ENCODE data around the gene USP51.
"Not testable (repeated sequence)": the region's sequence is repeated elsewhere in the genome, so short reads cannot be mapped to it uniquely, and the experiment has no call there.

Gene USP51

GRCh38 chrX:55487143-55487542, 2.5 kb downstream of the USP51 start:
- H3K79me2 ChIP-seq (ENCODE audit: low read length) = no peaks in the 10 kb centered on the region
- H3K9ac ChIP-seq (ENCODE audit: low read length) = no peak overlapping the region
- no peak overlapping the region for H3K27ac ChIP-seq (ENCODE audit: low read length)
- peaks cover 14% of the 10 kb centered on the region for H3K4me1 ChIP-seq (ENCODE audit: low read length)
- H3K4me2 ChIP-seq (ENCODE audit: low read length) = no peak overlapping the region
- no peak overlapping the region for H2AFZ ChIP-seq (ENCODE audit: low read depth, low read length)
- no peak overlapping the region for H3K4me3 ChIP-seq (ENCODE audit: low read length)
- no peaks in the 10 kb centered on the region for H3K27me3 ChIP-seq (ENCODE audit: low read depth, low read length)
- H3K9me3 ChIP-seq (ENCODE audit: insufficient read depth, low read length) = no peaks in the 10 kb centered on the region
- TF ChIP-seq CTCF (IDR thresholded peaks at IDR 0.05; ENCODE audit: low read depth, low read length) = no peak
- no peak for TF ChIP-seq EZH2phosphoT487 (IDR thresholded peaks at IDR 0.05; ENCODE audit: low read depth)
- no peaks in the 10 kb centered on the region for H3K36me3 ChIP-seq (replicated peaks; ENCODE audit: low read depth, low read length)
- no peaks in the 10 kb centered on the region for H4K20me1 ChIP-seq (ENCODE audit: insufficient read depth, low read length)

DNA sequence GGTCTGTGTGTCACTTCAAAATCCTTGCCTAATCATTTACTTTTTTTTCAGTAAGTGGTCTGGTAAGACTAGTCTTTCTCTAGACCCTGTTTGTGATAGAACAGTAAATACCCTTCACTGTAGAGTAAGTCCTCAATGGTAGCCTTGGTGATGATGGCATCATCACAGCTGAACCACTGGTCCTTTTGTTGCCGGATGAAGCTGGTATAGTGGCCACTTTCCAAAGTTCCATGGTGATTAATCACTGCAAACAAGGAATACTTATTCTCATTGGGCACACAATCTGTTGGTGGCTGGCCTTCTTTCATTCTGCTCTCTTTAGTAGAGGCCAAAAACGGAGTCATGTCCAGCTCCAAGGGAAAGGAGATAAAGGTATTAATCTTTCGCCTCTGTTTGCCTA, 2.9 kb downstream of the USP51 start:
- Histone ChIP-seq H3K27me3 (ENCODE audit: low read depth, low read length) (no peaks in the 10 kb centered on the region), H4K20me1 (ENCODE audit: insufficient read depth, low read length) (no peaks in the 10 kb centered on the region), H3K36me3 (replicated peaks; ENCODE audit: low read depth, low read length) (no peaks in the 10 kb centered on the region), H2AFZ (ENCODE audit: low read depth, low read length) (no peak overlapping the region), H3K4me1 (ENCODE audit: low read length) (peaks cover 14% of the 10 kb centered on the region), H3K79me2 (ENCODE audit: low read length) (no peaks in the 10 kb centered on the region), H3K9ac (ENCODE audit: low read length) (no peak overlapping the region), H3K27ac (ENCODE audit: low read length) (no peak overlapping the region), H3K9me3 (ENCODE audit: insufficient read depth, low read length) (no peaks in the 10 kb centered on the region), H3K4me3 (ENCODE audit: low read length) (no peak overlapping the region), H3K4me2 (ENCODE audit: low read length) (no peak overlapping the region)
- TF ChIP-seq CTCF (IDR thresholded peaks at IDR 0.05; ENCODE audit: low read depth, low read length) (no peak), EZH2phosphoT487 (IDR thresholded peaks at IDR 0.05; ENCODE audit: low read depth) (no peak)

DNA sequence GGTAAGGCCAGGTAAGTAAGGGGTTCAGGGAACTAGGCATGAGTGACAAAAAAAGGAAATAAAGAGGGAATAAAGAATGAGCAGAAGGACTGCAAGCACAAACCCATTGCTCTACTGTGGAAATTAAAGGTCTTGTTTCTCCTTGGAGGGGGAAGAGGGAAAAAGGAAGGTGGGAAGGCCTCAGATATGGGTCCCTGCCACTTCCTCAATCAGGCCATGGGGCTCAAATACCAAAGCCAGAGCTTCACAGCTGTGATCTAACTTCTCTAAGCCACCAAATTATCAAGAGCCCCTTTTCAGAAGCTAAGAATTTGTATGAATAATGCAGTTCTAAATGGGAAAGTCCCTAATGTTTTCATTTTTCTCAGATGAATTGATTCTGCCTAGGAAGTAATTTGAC, 4.7 kb downstream of the USP51 start:
- Histone ChIP-seq H3K9me3 (ENCODE audit: insufficient read depth, low read length) (no peaks in the 10 kb centered on the region), H3K79me2 (ENCODE audit: low read length) (no peaks in the 10 kb centered on the region), H3K4me1 (ENCODE audit: low read length) (peaks cover 13% of the 10 kb centered on the region), H4K20me1 (ENCODE audit: insufficient read depth, low read length) (no peaks in the 10 kb centered on the region), H3K36me3 (replicated peaks; ENCODE audit: low read depth, low read length) (no peaks in the 10 kb centered on the region), H3K4me3 (ENCODE audit: low read length) (no peak overlapping the region), H3K27ac (ENCODE audit: low read length) (0 out of 2 replicates have a peak overlapping the region, but pooled peaks have one; percentile 8), H3K4me2 (ENCODE audit: low read length) (no peak overlapping the region), H3K27me3 (ENCODE audit: low read depth, low read length) (no peaks in the 10 kb centered on the region), H2AFZ (ENCODE audit: low read depth, low read length) (no peak overlapping the region), H3K9ac (ENCODE audit: low read length) (no peak overlapping the region)
- TF ChIP-seq CTCF (IDR thresholded peaks at IDR 0.05; ENCODE audit: low read depth, low read length) = no peak
- no peak for TF ChIP-seq EZH2phosphoT487 (IDR thresholded peaks at IDR 0.05; ENCODE audit: low read depth)

- H2AFZ ChIP-seq (ENCODE audit: low read depth, low read length) = no peak overlapping the region
- H3K4me1 ChIP-seq (ENCODE audit: low read length) = peaks cover 7% of the 10 kb centered on the region
- no peak overlapping the region for H3K4me2 ChIP-seq (ENCODE audit: low read length)
- H3K27me3 ChIP-seq (ENCODE audit: low read depth, low read length) = no peaks in the 10 kb centered on the region
- H4K20me1 ChIP-seq (ENCODE audit: insufficient read depth, low read length) = no peaks in the 10 kb centered on the region
- H3K4me3 ChIP-seq (ENCODE audit: low read length) = no peak overlapping the region
- no peak for TF ChIP-seq CTCF (IDR thresholded peaks at IDR 0.05; ENCODE audit: low read depth, low read length)
- TF ChIP-seq EZH2phosphoT487 (IDR thresholded peaks at IDR 0.05; ENCODE audit: low read depth) = no peak
- H3K36me3 ChIP-seq (replicated peaks; ENCODE audit: low read depth, low read length) = no peaks in the 10 kb centered on the region
- no peaks in the 10 kb centered on the region for H3K9me3 ChIP-seq (ENCODE audit: insufficient read depth, low read length)
- H3K27ac ChIP-seq (ENCODE audit: low read length) = no peak overlapping the region
- no peaks in the 10 kb centered on the region for H3K79me2 ChIP-seq (ENCODE audit: low read length)
- H3K9ac ChIP-seq (ENCODE audit: low read length) = no peak overlapping the region
Measured at GRCh38 chrX:55480390-55481062, 9.1 kb downstream of the USP51 start.

GRCh38 chrX:55479956-55480355, 9.7 kb downstream of the USP51 start:
- H3K27me3 ChIP-seq (ENCODE audit: low read depth, low read length); H3K79me2 ChIP-seq (ENCODE audit: low read length); H3K4me1 ChIP-seq (ENCODE audit: low read length); H3K4me2 ChIP-seq (ENCODE audit: low read length); H2AFZ ChIP-seq (ENCODE audit: low read depth, low read length); H3K9ac ChIP-seq (ENCODE audit: low read length); H3K4me3 ChIP-seq (ENCODE audit: low read length); H3K27ac ChIP-seq (ENCODE audit: low read length); H4K20me1 ChIP-seq (ENCODE audit: insufficient read depth, low read length); H3K9me3 ChIP-seq (ENCODE audit: insufficient read depth, low read length); H3K36me3 ChIP-seq (replicated peaks; ENCODE audit: low read depth, low read length): not testable (repeated sequence)

DNA sequence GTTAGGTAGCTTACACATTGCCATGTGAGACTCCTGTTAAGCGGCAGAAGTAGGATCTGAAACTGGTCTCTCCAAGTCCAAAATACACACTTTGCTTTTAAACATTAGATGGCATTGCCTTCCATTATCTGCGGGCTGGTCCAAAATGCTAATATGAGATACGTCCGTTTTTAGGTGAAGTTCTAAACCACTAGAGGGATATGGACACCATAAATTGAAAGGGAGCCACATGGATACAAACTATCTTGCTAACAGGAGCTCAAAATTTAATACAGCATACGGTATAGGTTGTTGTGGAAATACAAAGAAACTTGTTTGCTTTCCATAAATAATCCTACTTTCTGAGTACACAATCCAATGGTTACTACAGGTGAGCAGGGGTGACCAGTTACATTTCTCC, 23.9 kb downstream of the USP51 start:
- not testable (repeated sequence) for H3K27ac ChIP-seq (ENCODE audit: low read length); H3K36me3 ChIP-seq (replicated peaks; ENCODE audit: low read depth, low read length); H3K4me3 ChIP-seq (ENCODE audit: low read length); H4K20me1 ChIP-seq (ENCODE audit: insufficient read depth, low read length); H3K27me3 ChIP-seq (ENCODE audit: low read depth, low read length); H3K4me1 ChIP-seq (ENCODE audit: low read length); H3K4me2 ChIP-seq (ENCODE audit: low read length); H3K9me3 ChIP-seq (ENCODE audit: insufficient read depth, low read length); H3K9ac ChIP-seq (ENCODE audit: low read length); H3K79me2 ChIP-seq (ENCODE audit: low read length); H2AFZ ChIP-seq (ENCODE audit: low read depth, low read length)

Data from OCI-LY3 (cell line).